ENCODE data around the gene SLC26A11. TPM values are rescaled to one million over a fixed set of nuclear protein-coding genes. Genes with fewer than 3 reads are reported as not detected.

The SLC26A11 gene
- total RNA-seq, 1 donor: 12.7 TPM

GRCh38 chr17:80223142-80223815, 3.1 kb downstream of the SLC26A11 start:
- Histone ChIP-seq H3K27ac (ENCODE audit: low read depth, low read length) (no peak overlapping the region), H3K27me3 (ENCODE audit: insufficient read depth, low read length) (no peaks in the 10 kb centered on the region), H3K79me2 (ENCODE audit: insufficient read depth, low read length) (peaks cover 19% of the 10 kb centered on the region), H3K4me3 (ENCODE audit: insufficient read depth, low read length) (no peak overlapping the region), H3K36me3 (ENCODE audit: insufficient read depth, low read length) (no peaks in the 10 kb centered on the region), H3K4me1 (ENCODE audit: insufficient read depth, low read length) (peaks cover 11% of the 10 kb centered on the region), H3K9me3 (ENCODE audit: low read depth, low read length) (no peaks in the 10 kb centered on the region), H4K20me1 (ENCODE audit: insufficient read depth, low read length) (peaks cover 12% of the 10 kb centered on the region), H3K4me2 (ENCODE audit: insufficient read depth, low read length) (no peak overlapping the region), H2AFZ (ENCODE audit: low read length) (no peak overlapping the region)
- DNase-seq (ENCODE audit: insufficient read length, low spot score, missing footprints): peak; percentile 56
- TF ChIP-seq, protein P1, sequence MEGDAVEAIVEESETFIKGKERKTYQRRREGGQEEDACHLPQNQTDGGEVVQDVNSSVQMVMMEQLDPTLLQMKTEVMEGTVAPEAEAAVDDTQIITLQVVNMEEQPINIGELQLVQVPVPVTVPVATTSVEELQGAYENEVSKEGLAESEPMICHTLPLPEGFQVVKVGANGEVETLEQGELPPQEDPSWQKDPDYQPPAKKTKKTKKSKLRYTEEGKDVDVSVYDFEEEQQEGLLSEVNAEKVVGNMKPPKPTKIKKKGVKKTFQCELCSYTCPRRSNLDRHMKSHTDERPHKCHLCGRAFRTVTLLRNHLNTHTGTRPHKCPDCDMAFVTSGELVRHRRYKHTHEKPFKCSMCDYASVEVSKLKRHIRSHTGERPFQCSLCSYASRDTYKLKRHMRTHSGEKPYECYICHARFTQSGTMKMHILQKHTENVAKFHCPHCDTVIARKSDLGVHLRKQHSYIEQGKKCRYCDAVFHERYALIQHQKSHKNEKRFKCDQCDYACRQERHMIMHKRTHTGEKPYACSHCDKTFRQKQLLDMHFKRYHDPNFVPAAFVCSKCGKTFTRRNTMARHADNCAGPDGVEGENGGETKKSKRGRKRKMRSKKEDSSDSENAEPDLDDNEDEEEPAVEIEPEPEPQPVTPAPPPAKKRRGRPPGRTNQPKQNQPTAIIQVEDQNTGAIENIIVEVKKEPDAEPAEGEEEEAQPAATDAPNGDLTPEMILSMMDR (IDR thresholded peaks at IDR 0.05; ENCODE audit: extremely low read depth, low read depth, low read length): no peak

GRCh38 chr17:80223838-80224497, 3.7 kb downstream of the SLC26A11 start:
- H4K20me1 ChIP-seq (ENCODE audit: insufficient read depth, low read length): peaks cover 8% of the 10 kb centered on the region
- H3K9me3 ChIP-seq (ENCODE audit: low read depth, low read length): no peaks in the 10 kb centered on the region
- no peak overlapping the region for H3K4me3 ChIP-seq (ENCODE audit: insufficient read depth, low read length)
- no peak overlapping the region for H2AFZ ChIP-seq (ENCODE audit: low read length)
- no peaks in the 10 kb centered on the region for H3K27me3 ChIP-seq (ENCODE audit: insufficient read depth, low read length)
- no peaks in the 10 kb centered on the region for H3K36me3 ChIP-seq (ENCODE audit: insufficient read depth, low read length)
- DNase-seq (ENCODE audit: insufficient read length, low spot score, missing footprints): no peak
- peaks cover 15% of the 10 kb centered on the region for H3K79me2 ChIP-seq (ENCODE audit: insufficient read depth, low read length)
- no peak overlapping the region for H3K4me2 ChIP-seq (ENCODE audit: insufficient read depth, low read length)
- TF ChIP-seq, protein P1 (IDR thresholded peaks at IDR 0.05; ENCODE audit: extremely low read depth, low read depth, low read length): no peak
- no peak overlapping the region for H3K27ac ChIP-seq (ENCODE audit: low read depth, low read length)
- H3K4me1 ChIP-seq (ENCODE audit: insufficient read depth, low read length): peaks cover 11% of the 10 kb centered on the region

DNA sequence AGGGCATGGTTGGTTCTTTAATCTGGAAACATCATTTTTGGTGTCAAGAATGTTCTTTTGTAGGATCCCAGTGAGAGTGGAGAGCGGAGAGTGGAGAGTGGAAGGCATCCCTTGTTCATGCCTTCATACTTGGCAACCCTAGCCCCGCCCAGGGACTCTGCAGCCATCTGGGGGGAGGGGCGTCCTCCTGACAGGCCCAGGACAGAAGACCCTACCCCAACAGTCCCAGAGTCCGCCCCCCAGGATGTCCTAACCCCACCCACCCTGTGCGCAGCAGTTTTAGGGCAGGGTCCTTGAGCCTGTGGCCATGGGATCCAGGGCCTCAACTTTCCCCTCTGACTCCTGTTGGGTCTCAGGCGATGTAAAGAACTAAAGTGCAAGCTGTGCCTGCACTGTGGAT, 4.5 kb downstream of the SLC26A11 start:
- Histone ChIP-seq H3K4me1 (ENCODE audit: insufficient read depth, low read length) (peaks cover 3% of the 10 kb centered on the region), H2AFZ (ENCODE audit: low read length) (no peak overlapping the region), H3K27me3 (ENCODE audit: insufficient read depth, low read length) (no peaks in the 10 kb centered on the region), H3K79me2 (ENCODE audit: insufficient read depth, low read length) (peaks cover 9% of the 10 kb centered on the region), H3K4me3 (ENCODE audit: insufficient read depth, low read length) (no peak overlapping the region), H3K9me3 (ENCODE audit: low read depth, low read length) (no peaks in the 10 kb centered on the region), H3K4me2 (ENCODE audit: insufficient read depth, low read length) (no peak overlapping the region), H3K36me3 (ENCODE audit: insufficient read depth, low read length) (no peaks in the 10 kb centered on the region), H3K27ac (ENCODE audit: low read depth, low read length) (no peak overlapping the region), H4K20me1 (ENCODE audit: insufficient read depth, low read length) (peaks cover 5% of the 10 kb centered on the region)
- DNase-seq (ENCODE audit: insufficient read length, low spot score, missing footprints): peak; percentile 80
- TF ChIP-seq, protein P1 (IDR thresholded peaks at IDR 0.05; ENCODE audit: extremely low read depth, low read depth, low read length): no peak

- Histone ChIP-seq H3K27ac (ENCODE audit: low read depth, low read length) (no peak overlapping the region), H3K4me2 (ENCODE audit: insufficient read depth, low read length) (no peak overlapping the region), H3K79me2 (ENCODE audit: insufficient read depth, low read length) (peaks cover 5% of the 10 kb centered on the region), H3K36me3 (ENCODE audit: insufficient read depth, low read length) (peaks cover 2% of the 10 kb centered on the region), H2AFZ (ENCODE audit: low read length) (no peak overlapping the region), H3K9me3 (ENCODE audit: low read depth, low read length) (no peaks in the 10 kb centered on the region), H3K4me1 (ENCODE audit: insufficient read depth, low read length) (no peaks in the 10 kb centered on the region), H3K4me3 (ENCODE audit: insufficient read depth, low read length) (no peak overlapping the region), H3K27me3 (ENCODE audit: insufficient read depth, low read length) (no peaks in the 10 kb centered on the region), H4K20me1 (ENCODE audit: insufficient read depth, low read length) (peaks cover 5% of the 10 kb centered on the region)
- no peak for DNase-seq (ENCODE audit: insufficient read length, low spot score, missing footprints)
- TF ChIP-seq, protein P1 (IDR thresholded peaks at IDR 0.05; ENCODE audit: extremely low read depth, low read depth, low read length): no peak
Measured at GRCh38 chr17:80225230-80225629, 5.0 kb downstream of the SLC26A11 start.
